ENCODE results near the gene MGAT4A. TPM values are rescaled to one million over a fixed set of nuclear protein-coding genes. Genes with fewer than 3 reads are reported as not detected.

MGAT4A gene
- total and polyA plus RNA-seq, 3 experiments from 2014 or later, result 65.2 to 211 (median 66.8) TPM

- no peaks in the 10 kb centered on the region for H3K36me3 ChIP-seq (ENCODE audit: insufficient read depth, low read length)
- H3K9me3 ChIP-seq (ENCODE audit: low read length), result no peaks in the 10 kb centered on the region
- CTCF ChIA-PET, result no interaction called here
- H3K4me1 Mint-ChIP-seq, result peaks cover 82 to 93% (median 93%) of the 10 kb centered on the region in 3 donors
- no peak for DNase-seq
- peak overlapping the region; percentile 0 to 87 (median 68) for H3K27ac Mint-ChIP-seq
- no peaks in the 10 kb centered on the region for H3K27me3 ChIP-seq (ENCODE audit: insufficient read depth, low read length, poor library complexity, severe bottlenecking)
- no peaks in the 10 kb centered on the region for H3K27me3 Mint-ChIP-seq
- H3K9me3 Mint-ChIP-seq, result no peaks in the 10 kb centered on the region
- H3K27ac ChIP-seq (ENCODE audit: low read depth, low read length), result no peak overlapping the region
- peak overlapping the region in 5 of 7 donors; percentile 7 to 58 (median 37) for H3K4me3 Mint-ChIP-seq
- no peak overlapping the region for H3K4me3 ChIP-seq (ENCODE audit: low read length)
- POLR2A ChIA-PET, result interaction anchor here (1.0 to 1.2 kb wide), 2 partner anchors 12 to 131 kb away, joined by 4 to 5 read pairs; no protein-coding TSS in a partner anchor
- H3K4me1 ChIP-seq (ENCODE audit: insufficient read depth, low read length), result peaks cover 73% of the 10 kb centered on the region
- H3K36me3 Mint-ChIP-seq, result peaks cover 0 to 64% (median 10%) of the 10 kb centered on the region in 3 donors
These were observed 32.0 kb downstream of the MGAT4A start for GRCh38 chr2:98698896-98699295.

GRCh38 chr2:98697651-98698337 lies 33.1 kb downstream of the MGAT4A start:
- H3K27me3 ChIP-seq (ENCODE audit: insufficient read depth, low read length, poor library complexity, severe bottlenecking), result no peaks in the 10 kb centered on the region
- Mint-ChIP-seq H3K4me3 (peak overlapping the region in 2 of 7 donors; percentile 11 to 22), H3K36me3 (peaks cover 0 to 57% (median 12%) of the 10 kb centered on the region in 3 donors), H3K27ac (peak overlapping the region in 4 of 8 donors; percentile 17 to 90 (median 54)), H3K27me3 (no peaks in the 10 kb centered on the region), H3K4me1 (peaks cover 83 to 93% (median 93%) of the 10 kb centered on the region in 3 donors), H3K9me3 (no peaks in the 10 kb centered on the region)
- POLR2A ChIA-PET, result no interaction called here
- H3K36me3 ChIP-seq (ENCODE audit: insufficient read depth, low read length), result no peaks in the 10 kb centered on the region
- DNase-seq, result no peak
- H3K27ac ChIP-seq (ENCODE audit: low read depth, low read length), result no peak overlapping the region
- no peaks in the 10 kb centered on the region for H3K9me3 ChIP-seq (ENCODE audit: low read length)
- CTCF ChIA-PET, result no interaction called here
- peaks cover 73% of the 10 kb centered on the region for H3K4me1 ChIP-seq (ENCODE audit: insufficient read depth, low read length)
- H3K4me3 ChIP-seq (ENCODE audit: low read length), result no peak overlapping the region

GRCh38 chr2:98696200-98696599 lies 34.7 kb downstream of the MGAT4A start:
- H3K27ac Mint-ChIP-seq, result peak overlapping the region in 6 of 8 donors; percentile 23 to 83 (median 46)
- ChIA-PET CTCF (no interaction called here), POLR2A (no interaction called here)

GRCh38 chr2:98695255-98695654 lies 35.7 kb downstream of the MGAT4A start:
- Mint-ChIP-seq H3K27ac (peak overlapping the region in 6 of 8 donors; percentile 54 to 85 (median 74)), H3K36me3 (peaks cover 0 to 51% (median 15%) of the 10 kb centered on the region in 3 donors), H3K4me3 (peak overlapping the region in 2 of 7 donors; percentile 39 to 44), H3K9me3 (no peaks in the 10 kb centered on the region), H3K4me1 (peaks cover 77 to 96% (median 94%) of the 10 kb centered on the region in 3 donors), H3K27me3 (no peaks in the 10 kb centered on the region)
- no peak overlapping the region for H3K4me3 ChIP-seq (ENCODE audit: low read length)
- H3K27me3 ChIP-seq (ENCODE audit: insufficient read depth, low read length, poor library complexity, severe bottlenecking), result no peaks in the 10 kb centered on the region
- no peaks in the 10 kb centered on the region for H3K36me3 ChIP-seq (ENCODE audit: insufficient read depth, low read length)
- H3K4me1 ChIP-seq (ENCODE audit: insufficient read depth, low read length), result peaks cover 74% of the 10 kb centered on the region
- no peak overlapping the region for H3K27ac ChIP-seq (ENCODE audit: low read depth, low read length)
- no peak for DNase-seq
- ChIA-PET CTCF (interaction anchor here (1.1 to 3.4 kb wide), 2 partner anchors 22 to 39 kb away, joined by 3 to 8 read pairs; no protein-coding TSS in a partner anchor), POLR2A (no interaction called here)
- no peaks in the 10 kb centered on the region for H3K9me3 ChIP-seq (ENCODE audit: low read length)

More at GRCh38 chr2:98696200-98696599, 34.7 kb downstream of the MGAT4A start:
- no peaks in the 10 kb centered on the region for H3K9me3 ChIP-seq (ENCODE audit: low read length)
- H3K36me3 ChIP-seq (ENCODE audit: insufficient read depth, low read length), result no peaks in the 10 kb centered on the region
- H3K27ac ChIP-seq (ENCODE audit: low read depth, low read length), result no peak overlapping the region
- peaks cover 0 to 47% (median 12%) of the 10 kb centered on the region in 3 donors for H3K36me3 Mint-ChIP-seq
- H3K9me3 Mint-ChIP-seq, result no peaks in the 10 kb centered on the region
- peak overlapping the region in 3 of 7 donors; percentile 5 to 37 (median 16) for H3K4me3 Mint-ChIP-seq
- H3K27me3 ChIP-seq (ENCODE audit: insufficient read depth, low read length, poor library complexity, severe bottlenecking), result no peaks in the 10 kb centered on the region
- peaks cover 67% of the 10 kb centered on the region for H3K4me1 ChIP-seq (ENCODE audit: insufficient read depth, low read length)
- DNase-seq, result no peak
- no peaks in the 10 kb centered on the region for H3K27me3 Mint-ChIP-seq
- H3K4me3 ChIP-seq (ENCODE audit: low read length), result no peak overlapping the region
- peaks cover 74 to 93% (median 89%) of the 10 kb centered on the region in 3 donors for H3K4me1 Mint-ChIP-seq

- Mint-ChIP-seq H3K27ac (peak overlapping the region; percentile 15 to 94 (median 80)), H3K36me3 (peaks cover 0 to 45% (median 9%) of the 10 kb centered on the region in 3 donors), H3K9me3 (no peaks in the 10 kb centered on the region), H3K27me3 (no peaks in the 10 kb centered on the region), H3K4me3 (peak overlapping the region in 5 of 7 donors; percentile 34 to 75 (median 73)), H3K4me1 (peaks cover 78 to 99% (median 96%) of the 10 kb centered on the region in 3 donors)
- H3K27me3 ChIP-seq (ENCODE audit: insufficient read depth, low read length, poor library complexity, severe bottlenecking), result no peaks in the 10 kb centered on the region
- ChIA-PET CTCF (interaction anchor here (0.6 to 3.4 kb wide), 4 partner anchors 11 to 143 kb away, joined by 3 to 8 read pairs (median 4); no protein-coding TSS in a partner anchor), POLR2A (interaction anchor here (0.6 to 0.7 kb wide), 2 partner anchors 25 to 136 kb away, joined by 3 to 5 read pairs; no protein-coding TSS in a partner anchor)
- DNase-seq, result peak in 1 of 5 donors; percentile 44
- H3K9me3 ChIP-seq (ENCODE audit: low read length), result no peaks in the 10 kb centered on the region
- H3K27ac ChIP-seq (ENCODE audit: low read depth, low read length), result no peak overlapping the region
- H3K4me3 ChIP-seq (ENCODE audit: low read length), result no peak overlapping the region
- H3K4me1 ChIP-seq (ENCODE audit: insufficient read depth, low read length), result peaks cover 77% of the 10 kb centered on the region
- no peaks in the 10 kb centered on the region for H3K36me3 ChIP-seq (ENCODE audit: insufficient read depth, low read length)
These were observed 37.5 kb downstream of the MGAT4A start for GRCh38 chr2:98693477-98693876.

GRCh38 chr2:98692090-98693054 lies 38.6 kb downstream of the MGAT4A start:
- CTCF ChIA-PET, result interaction anchor here (1.5 to 3.4 kb wide), 4 partner anchors 13 to 43 kb away, joined by 3 to 8 read pairs (median 5); no protein-coding TSS in a partner anchor
- Mint-ChIP-seq H3K27ac (peak overlapping the region; percentile 34 to 90 (median 80)), H3K4me1 (peaks cover 81 to 99% (median 96%) of the 10 kb centered on the region in 3 donors), H3K36me3 (peaks cover 0 to 48% (median 11%) of the 10 kb centered on the region in 3 donors), H3K4me3 (peak overlapping the region in 6 of 7 donors; percentile 4 to 75 (median 50)), H3K27me3 (no peaks in the 10 kb centered on the region), H3K9me3 (no peaks in the 10 kb centered on the region)
- Histone ChIP-seq H3K36me3 (ENCODE audit: insufficient read depth, low read length) (no peaks in the 10 kb centered on the region), H3K9me3 (ENCODE audit: low read length) (no peaks in the 10 kb centered on the region), H3K27me3 (ENCODE audit: insufficient read depth, low read length, poor library complexity, severe bottlenecking) (no peaks in the 10 kb centered on the region), H3K4me1 (ENCODE audit: insufficient read depth, low read length) (peaks cover 80% of the 10 kb centered on the region), H3K4me3 (ENCODE audit: low read length) (no peak overlapping the region), H3K27ac (ENCODE audit: low read depth, low read length) (no peak overlapping the region)
- POLR2A ChIA-PET, result no interaction called here
- no peak for DNase-seq

GRCh38 chr2:98691303-98691702 lies 39.6 kb downstream of the MGAT4A start:
- Histone ChIP-seq H3K4me1 (ENCODE audit: insufficient read depth, low read length) (peaks cover 77% of the 10 kb centered on the region), H3K9me3 (ENCODE audit: low read length) (no peaks in the 10 kb centered on the region), H3K27me3 (ENCODE audit: insufficient read depth, low read length, poor library complexity, severe bottlenecking) (no peaks in the 10 kb centered on the region), H3K4me3 (ENCODE audit: low read length) (no peak overlapping the region), H3K27ac (ENCODE audit: low read depth, low read length) (no peak overlapping the region), H3K36me3 (ENCODE audit: insufficient read depth, low read length) (no peaks in the 10 kb centered on the region)
- no peaks in the 10 kb centered on the region for H3K9me3 Mint-ChIP-seq
- H3K4me3 Mint-ChIP-seq, result peak overlapping the region in 3 of 7 donors; percentile 0 to 47 (median 24)
- CTCF ChIA-PET, result interaction anchor here (1.5 to 2.1 kb wide), 2 partner anchors 35 to 42 kb away, joined by 3 to 6 read pairs; no protein-coding TSS in a partner anchor
- H3K36me3 Mint-ChIP-seq, result peaks cover 0 to 44% (median 13%) of the 10 kb centered on the region in 3 donors
- no peak for DNase-seq
- peaks cover 79 to 99% (median 96%) of the 10 kb centered on the region in 3 donors for H3K4me1 Mint-ChIP-seq
- POLR2A ChIA-PET, result interaction anchor here (0.9 kb wide), 1 partner anchor 13 kb away, joined by 4 read pairs; no protein-coding TSS in a partner anchor
- H3K27ac Mint-ChIP-seq, result peak overlapping the region; percentile 50 to 81 (median 67)
- no peaks in the 10 kb centered on the region for H3K27me3 Mint-ChIP-seq

Measured in CD8-positive, alpha-beta memory T cell (primary cell).